HG02759 (cell line): ENCODE data around the gene ALG9.

Experiments
- ATAC-seq: cut with Tn5 transposase; IDR thresholded peaks from one replicate; pipeline ENCODE4 v1.9.1; 2021; ENCODE audit warnings: mild to moderate bottlenecking, moderate library complexity; ENCODE audit not compliant: unreplicated experiment

The ALG9 gene

GRCh38 chr11:111836721-111837120, 34.7 kb downstream of the ALG9 start:
- ATAC-seq: peak; percentile 79

- ATAC-seq: no peak
These were observed 35.2 kb downstream of the ALG9 start for GRCh38 chr11:111836162-111836561.

GRCh38 chr11:111835665-111836064, 35.7 kb downstream of the ALG9 start:
- ATAC-seq: no peak

GRCh38 chr11:111834432-111835163, 36.8 kb downstream of the ALG9 start:
- ATAC-seq: no peak

GRCh38 chr11:111833524-111833923, 37.9 kb downstream of the ALG9 start:
- no peak for ATAC-seq

GRCh38 chr11:111829185-111829968, 42.0 kb downstream of the ALG9 start:
- peak; percentile 64 for ATAC-seq

- no peak for ATAC-seq
These were observed 44.9 kb downstream of the ALG9 start for GRCh38 chr11:111826322-111826950.

GRCh38 chr11:111823629-111824028, 47.8 kb downstream of the ALG9 start:
- ATAC-seq: no peak

GRCh38 chr11:111823131-111823530, 48.2 kb downstream of the ALG9 start:
- no peak for ATAC-seq

GRCh38 chr11:111819829-111820237, 51.5 kb downstream of the ALG9 start:
- no peak for ATAC-seq

- no peak for ATAC-seq
These were observed 52.1 kb downstream of the ALG9 start for GRCh38 chr11:111819161-111819828.

GRCh38 chr11:111815489-111815888, 55.9 kb downstream of the ALG9 start:
- ATAC-seq: no peak

GRCh38 chr11:111814557-111815320, 56.6 kb downstream of the ALG9 start:
- ATAC-seq: no peak

- no peak for ATAC-seq
These were observed 57.3 kb downstream of the ALG9 start for GRCh38 chr11:111814106-111814505.

GRCh38 chr11:111812211-111812610, 59.2 kb downstream of the ALG9 start:
- no peak for ATAC-seq

- no peak for ATAC-seq
These were observed 59.9 kb downstream of the ALG9 start for GRCh38 chr11:111811445-111811844.

- no peak for ATAC-seq
These were observed 62.5 kb downstream of the ALG9 start for GRCh38 chr11:111808834-111809233.

- no peak for ATAC-seq
These were observed 63.3 kb downstream of the ALG9 start for GRCh38 chr11:111808063-111808588.

GRCh38 chr11:111807076-111807475, 64.3 kb downstream of the ALG9 start:
- ATAC-seq: no peak

- ATAC-seq: no peak
These were observed 70.2 kb downstream of the ALG9 start for GRCh38 chr11:111801135-111801534.
